SK-N-SH treated with all-trans-retinoic acid at 6 μM for 48 hours (cell line): ENCODE measurements around the gene NGEF.

ENCODE experiments used
- OSR1 ChIP-seq: fragments of 250-450 bp; sonication (Bioruptor Pico); IDR thresholded peaks from 2 replicates; pipeline ENCODE4 v1.8.0; 2022; ENCODE audit warnings: moderate library complexity, mild to moderate bottlenecking, inconsistent platforms
- PPARA ChIP-seq: fragments of 250-450 bp; sonication (Bioruptor Pico); IDR thresholded peaks from 2 replicates; pipeline ENCODE4 v1.5.0; 2020; ENCODE audit warnings: mild to moderate bottlenecking, borderline replicate concordance
- TCF4 ChIP-seq: fragments of 250-450 bp; sonication (Bioruptor Pico); IDR thresholded peaks from 2 replicates; pipeline ENCODE4 v1.8.0; 2021; ENCODE audit warnings: mild to moderate bottlenecking, moderate library complexity, borderline replicate concordance
- TOX ChIP-seq: fragments of 250-450 bp; sonication (Bioruptor Pico); IDR thresholded peaks from 2 replicates; pipeline ENCODE4 v1.8.0; 2021; ENCODE audit warnings: mild to moderate bottlenecking, moderate library complexity, borderline replicate concordance
- ZC3H10 ChIP-seq: fragments of 250-450 bp; sonication (Bioruptor Pico); IDR thresholded peaks from 2 replicates; pipeline ENCODE4 v1.5.1; 2021; ENCODE audit warnings: mild to moderate bottlenecking, moderate library complexity
- ZNF8 ChIP-seq: fragments of 450-650 bp; formaldehyde crosslinking; IDR thresholded peaks from 2 replicates; pipeline ENCODE4 v1.5.0; 2020; ENCODE audit warnings: mild to moderate bottlenecking, moderate library complexity
- TF ChIP-seq, protein P1 (sequence below): fragments of 250-450 bp; sonication (Bioruptor Pico); IDR thresholded peaks from 2 replicates; pipeline ENCODE4 v1.8.0; 2020; ENCODE audit warnings: mild to moderate bottlenecking, moderate library complexity, borderline replicate concordance

DNA sequence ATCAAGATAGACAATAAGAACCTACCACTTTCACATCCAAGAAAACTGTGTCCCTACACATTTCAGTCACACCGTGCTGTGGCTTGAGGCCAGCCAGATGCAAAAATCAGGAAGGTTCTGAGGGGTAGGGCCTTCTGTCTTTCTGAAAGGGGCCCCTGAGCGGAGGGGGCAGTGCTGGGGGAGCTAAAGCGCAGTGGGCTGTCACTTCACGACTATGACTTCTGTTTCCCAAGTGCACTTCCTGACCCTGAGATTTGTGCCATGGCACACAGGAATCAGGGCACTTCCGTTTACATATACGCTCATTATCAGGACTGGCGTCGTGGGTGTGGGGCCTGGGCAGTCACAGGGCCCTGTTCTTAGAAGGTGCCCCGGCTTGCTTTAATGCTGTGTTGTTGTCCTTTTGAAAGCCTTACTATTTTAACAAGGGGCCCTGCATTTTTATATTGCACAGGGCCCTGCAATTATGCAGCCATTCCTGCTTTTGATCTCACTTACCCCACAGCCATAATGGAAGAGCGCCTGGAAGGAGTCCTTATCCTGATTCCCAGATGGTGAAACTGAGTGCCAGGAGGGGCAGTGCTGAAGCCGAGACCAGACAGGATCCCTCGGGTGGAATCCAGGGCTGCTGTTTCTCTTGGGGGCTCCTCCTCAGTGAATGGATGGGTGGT lies 620 bp downstream of the NGEF start:
- TF ChIP-seq OSR1 (CRISPR knock-in tag), result no peak
- TF ChIP-seq TOX (CRISPR knock-in tag), result no peak
- no peak for TF ChIP-seq TCF4 (CRISPR knock-in tag)
- TF ChIP-seq PPARA (CRISPR knock-in tag), result no peak
- TF ChIP-seq, protein P1, sequence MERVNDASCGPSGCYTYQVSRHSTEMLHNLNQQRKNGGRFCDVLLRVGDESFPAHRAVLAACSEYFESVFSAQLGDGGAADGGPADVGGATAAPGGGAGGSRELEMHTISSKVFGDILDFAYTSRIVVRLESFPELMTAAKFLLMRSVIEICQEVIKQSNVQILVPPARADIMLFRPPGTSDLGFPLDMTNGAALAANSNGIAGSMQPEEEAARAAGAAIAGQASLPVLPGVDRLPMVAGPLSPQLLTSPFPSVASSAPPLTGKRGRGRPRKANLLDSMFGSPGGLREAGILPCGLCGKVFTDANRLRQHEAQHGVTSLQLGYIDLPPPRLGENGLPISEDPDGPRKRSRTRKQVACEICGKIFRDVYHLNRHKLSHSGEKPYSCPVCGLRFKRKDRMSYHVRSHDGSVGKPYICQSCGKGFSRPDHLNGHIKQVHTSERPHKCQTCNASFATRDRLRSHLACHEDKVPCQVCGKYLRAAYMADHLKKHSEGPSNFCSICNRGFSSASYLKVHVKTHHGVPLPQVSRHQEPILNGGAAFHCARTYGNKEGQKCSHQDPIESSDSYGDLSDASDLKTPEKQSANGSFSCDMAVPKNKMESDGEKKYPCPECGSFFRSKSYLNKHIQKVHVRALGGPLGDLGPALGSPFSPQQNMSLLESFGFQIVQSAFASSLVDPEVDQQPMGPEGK (CRISPR knock-in tag), result no peak
- no peak for TF ChIP-seq ZNF8
- no peak for TF ChIP-seq ZC3H10
